ENCODE results near the gene PPP1R27. TPM values are rescaled to one million over a fixed set of nuclear protein-coding genes. Genes with fewer than 3 reads are reported as not detected.

The PPP1R27 gene
- polyA plus RNA-seq, 1 donor, result 0.21 TPM

DNA sequence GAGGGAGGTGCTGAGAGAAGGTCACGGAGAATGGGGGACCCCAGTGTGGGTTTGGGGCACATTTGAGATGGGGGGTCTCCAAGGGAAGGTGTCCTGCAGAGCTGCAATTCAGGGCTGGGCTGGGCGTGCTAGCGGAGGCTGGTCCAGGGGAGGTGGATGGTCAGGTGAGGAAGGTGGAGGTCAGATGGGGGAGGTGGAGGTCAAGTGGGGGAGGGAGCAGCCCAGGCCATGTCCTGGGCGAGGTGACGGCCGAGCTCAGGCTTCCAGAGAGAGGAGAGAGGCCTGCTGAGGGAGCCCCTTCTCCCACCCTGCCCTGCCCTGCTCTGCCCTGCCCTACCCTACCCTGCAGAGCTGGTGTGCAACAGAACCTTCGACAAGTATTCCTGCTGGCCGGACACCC is 24.4 kb downstream of the PPP1R27 start:
- 100% methylated on average over 1 of the region's 8 CpGs for WGBS (ENCODE audit: insufficient coverage, low lambda C conversion rate)
- H3K4me1 ChIP-seq (ENCODE audit: control insufficient read depth, insufficient read depth, low read length), result peaks cover 9% of the 10 kb centered on the region
- H3K27ac ChIP-seq (ENCODE audit: low read length), result no peak overlapping the region
- DNase-seq, result no peak
- H3K36me3 ChIP-seq (ENCODE audit: control insufficient read depth, insufficient read depth, low read length), result no peaks in the 10 kb centered on the region
- no peaks in the 10 kb centered on the region for H3K9me3 ChIP-seq (ENCODE audit: control insufficient read depth, low read depth, low read length)
- no peak overlapping the region for H3K4me3 ChIP-seq (ENCODE audit: low read length)
- peaks cover 45% of the 10 kb centered on the region for H3K27me3 ChIP-seq (ENCODE audit: control insufficient read depth, insufficient read depth, low read length)

DNA sequence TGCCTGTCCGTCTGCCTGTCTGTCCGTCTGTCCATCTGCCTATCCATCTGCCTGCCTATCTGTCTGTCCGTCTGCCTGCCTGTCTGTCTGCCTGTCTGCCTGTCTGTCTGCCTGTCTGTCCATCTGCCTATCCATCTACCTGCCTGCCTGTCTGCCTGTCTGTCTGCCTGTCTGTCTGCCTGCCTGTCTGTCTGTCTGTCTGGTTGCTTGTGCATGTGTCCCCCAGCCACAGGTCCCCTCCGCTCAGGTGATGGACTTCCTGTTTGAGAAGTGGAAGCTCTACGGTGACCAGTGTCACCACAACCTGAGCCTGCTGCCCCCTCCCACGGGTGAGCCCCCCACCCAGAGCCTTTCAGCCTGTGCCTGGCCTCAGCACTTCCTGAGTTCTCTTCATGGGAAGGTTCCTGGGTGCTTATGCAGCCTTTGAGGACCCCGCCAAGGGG is 25.3 kb downstream of the PPP1R27 start:
- Histone ChIP-seq H3K4me3 (ENCODE audit: low read length) (no peak overlapping the region), H3K36me3 (ENCODE audit: control insufficient read depth, insufficient read depth, low read length) (no peaks in the 10 kb centered on the region), H3K27ac (ENCODE audit: low read length) (no peak overlapping the region), H3K9me3 (ENCODE audit: control insufficient read depth, low read depth, low read length) (peaks cover 3% of the 10 kb centered on the region), H3K27me3 (ENCODE audit: control insufficient read depth, insufficient read depth, low read length) (peaks cover 54% of the 10 kb centered on the region), H3K4me1 (ENCODE audit: control insufficient read depth, insufficient read depth, low read length) (peaks cover 5% of the 10 kb centered on the region)
- DNase-seq, result no peak
- no CpG with 5 or more reads among the region's 7 CpGs for WGBS (ENCODE audit: insufficient coverage, low lambda C conversion rate)

- no CpG with 5 or more reads among the region's 20 CpGs for WGBS (ENCODE audit: insufficient coverage, low lambda C conversion rate)
- H3K27me3 ChIP-seq (ENCODE audit: control insufficient read depth, insufficient read depth, low read length), result peaks cover 59% of the 10 kb centered on the region
Observed at GRCh38 chr17:81808778-81809555, 25.9 kb downstream of the PPP1R27 start.

GRCh38 chr17:81807839-81808238 is 27.0 kb downstream of the PPP1R27 start:
- Histone ChIP-seq H3K4me1 (ENCODE audit: control insufficient read depth, insufficient read depth, low read length) (peaks cover 5% of the 10 kb centered on the region), H3K9me3 (ENCODE audit: control insufficient read depth, low read depth, low read length) (peaks cover 9% of the 10 kb centered on the region), H3K27me3 (ENCODE audit: control insufficient read depth, insufficient read depth, low read length) (peaks cover 69% of the 10 kb centered on the region), H3K27ac (ENCODE audit: low read length) (no peak overlapping the region), H3K36me3 (ENCODE audit: control insufficient read depth, insufficient read depth, low read length) (no peaks in the 10 kb centered on the region), H3K4me3 (ENCODE audit: low read length) (no peak overlapping the region)
- no CpG with 5 or more reads among the region's 13 CpGs for WGBS (ENCODE audit: insufficient coverage, low lambda C conversion rate)
- DNase-seq, result no peak

More at GRCh38 chr17:81808778-81809555, 25.9 kb downstream of the PPP1R27 start:
- DNase-seq, result no peak
- H3K4me1 ChIP-seq (ENCODE audit: control insufficient read depth, insufficient read depth, low read length), result peaks cover 5% of the 10 kb centered on the region
- H3K27ac ChIP-seq (ENCODE audit: low read length), result no peak overlapping the region
- no peaks in the 10 kb centered on the region for H3K36me3 ChIP-seq (ENCODE audit: control insufficient read depth, insufficient read depth, low read length)
- no peak overlapping the region for H3K4me3 ChIP-seq (ENCODE audit: low read length)
- H3K9me3 ChIP-seq (ENCODE audit: control insufficient read depth, low read depth, low read length), result peaks cover 3% of the 10 kb centered on the region

GRCh38 chr17:81807210-81807719 is 27.6 kb downstream of the PPP1R27 start:
- Histone ChIP-seq H3K27ac (ENCODE audit: low read length) (no peak overlapping the region), H3K4me1 (ENCODE audit: control insufficient read depth, insufficient read depth, low read length) (peaks cover 5% of the 10 kb centered on the region), H3K27me3 (ENCODE audit: control insufficient read depth, insufficient read depth, low read length) (peaks cover 74% of the 10 kb centered on the region), H3K36me3 (ENCODE audit: control insufficient read depth, insufficient read depth, low read length) (no peaks in the 10 kb centered on the region), H3K9me3 (ENCODE audit: control insufficient read depth, low read depth, low read length) (peaks cover 10% of the 10 kb centered on the region), H3K4me3 (ENCODE audit: low read length) (no peak overlapping the region)
- no CpG with 5 or more reads among the region's 18 CpGs for WGBS (ENCODE audit: insufficient coverage, low lambda C conversion rate)
- DNase-seq, result no peak

GRCh38 chr17:81806461-81807209 is 28.2 kb downstream of the PPP1R27 start:
- Histone ChIP-seq H3K4me1 (ENCODE audit: control insufficient read depth, insufficient read depth, low read length) (peaks cover 5% of the 10 kb centered on the region), H3K4me3 (ENCODE audit: low read length) (no peak overlapping the region), H3K27ac (ENCODE audit: low read length) (no peak overlapping the region), H3K27me3 (ENCODE audit: control insufficient read depth, insufficient read depth, low read length) (peaks cover 81% of the 10 kb centered on the region), H3K36me3 (ENCODE audit: control insufficient read depth, insufficient read depth, low read length) (no peaks in the 10 kb centered on the region), H3K9me3 (ENCODE audit: control insufficient read depth, low read depth, low read length) (peaks cover 10% of the 10 kb centered on the region)
- no peak for DNase-seq
- no CpG with 5 or more reads among the region's 23 CpGs for WGBS (ENCODE audit: insufficient coverage, low lambda C conversion rate)

- WGBS (ENCODE audit: insufficient coverage, low lambda C conversion rate), result no CpG with 5 or more reads among the region's 18 CpGs
- Histone ChIP-seq H3K27me3 (ENCODE audit: control insufficient read depth, insufficient read depth, low read length) (peaks cover 88% of the 10 kb centered on the region), H3K27ac (ENCODE audit: low read length) (no peak overlapping the region)
Observed at GRCh38 chr17:81805707-81806460, 29.0 kb downstream of the PPP1R27 start.

GRCh38 chr17:81804559-81805399 is 30.1 kb downstream of the PPP1R27 start:
- H3K4me3 ChIP-seq (ENCODE audit: low read length), result no peak overlapping the region
- H3K36me3 ChIP-seq (ENCODE audit: control insufficient read depth, insufficient read depth, low read length), result no peaks in the 10 kb centered on the region
- H3K27ac ChIP-seq (ENCODE audit: low read length), result no peak overlapping the region
- H3K4me1 ChIP-seq (ENCODE audit: control insufficient read depth, insufficient read depth, low read length), result peaks cover 5% of the 10 kb centered on the region
- DNase-seq, result no peak
- whole genome bisulfite sequencing (ENCODE audit: insufficient coverage, low lambda C conversion rate), result no CpG with 5 or more reads among the region's 65 CpGs
- H3K27me3 ChIP-seq (ENCODE audit: control insufficient read depth, insufficient read depth, low read length), result peaks cover 93% of the 10 kb centered on the region
- H3K9me3 ChIP-seq (ENCODE audit: control insufficient read depth, low read depth, low read length), result peaks cover 17% of the 10 kb centered on the region

More at GRCh38 chr17:81805707-81806460, 29.0 kb downstream of the PPP1R27 start:
- H3K4me3 ChIP-seq (ENCODE audit: low read length), result no peak overlapping the region
- peaks cover 5% of the 10 kb centered on the region for H3K4me1 ChIP-seq (ENCODE audit: control insufficient read depth, insufficient read depth, low read length)
- no peaks in the 10 kb centered on the region for H3K36me3 ChIP-seq (ENCODE audit: control insufficient read depth, insufficient read depth, low read length)
- H3K9me3 ChIP-seq (ENCODE audit: control insufficient read depth, low read depth, low read length), result peaks cover 10% of the 10 kb centered on the region
- DNase-seq, result no peak

- no peak for DNase-seq
- H3K27me3 ChIP-seq (ENCODE audit: control insufficient read depth, insufficient read depth, low read length), result peaks cover 85% of the 10 kb centered on the region
- peaks cover 5% of the 10 kb centered on the region for H3K4me1 ChIP-seq (ENCODE audit: control insufficient read depth, insufficient read depth, low read length)
- no CpG with 5 or more reads among the region's 110 CpGs for WGBS (ENCODE audit: insufficient coverage, low lambda C conversion rate)
- H3K4me3 ChIP-seq (ENCODE audit: low read length), result no peak within 1 kb of the TSS
- peaks cover 17% of the 10 kb centered on the region for H3K9me3 ChIP-seq (ENCODE audit: control insufficient read depth, low read depth, low read length)
- H3K36me3 ChIP-seq (ENCODE audit: control insufficient read depth, insufficient read depth, low read length), result no peaks in the 10 kb centered on the region
- H3K27ac ChIP-seq (ENCODE audit: low read length), result no peak within 1 kb of the TSS
Observed at GRCh38 chr17:81803728-81804558, 30.9 kb downstream of the PPP1R27 start, which contains the start of gene GCGR. TSS of gene GCGR (plus strand) at chr17:81804150. CDS start at chr17:81809019, 4,869 bp downstream.
